LNCaP clone FGC (cell line): ENCODE measurements around the gene SLC39A7.

Experiments
- DNase-seq: peaks from one replicate; pipeline ENCODE4 v3.0.0-alpha.2; 2011; ENCODE audit warnings: low read depth
- H3K4me3 ChIP-seq: 2 replicates; pipeline ENCODE4 v1.5.1; 2011; ENCODE audit warnings: mild to moderate bottlenecking, low read depth, low read length, control low read depth
- TF ChIP-seq, protein P1 (sequence below): IDR thresholded peaks from 2 replicates; pipeline ENCODE4 v1.5.1; 2012; ENCODE audit warnings: mild to moderate bottlenecking; ENCODE audit not compliant: control insufficient read depth, insufficient read depth; ENCODE audit errors: extremely low read depth

The SLC39A7 gene

DNA sequence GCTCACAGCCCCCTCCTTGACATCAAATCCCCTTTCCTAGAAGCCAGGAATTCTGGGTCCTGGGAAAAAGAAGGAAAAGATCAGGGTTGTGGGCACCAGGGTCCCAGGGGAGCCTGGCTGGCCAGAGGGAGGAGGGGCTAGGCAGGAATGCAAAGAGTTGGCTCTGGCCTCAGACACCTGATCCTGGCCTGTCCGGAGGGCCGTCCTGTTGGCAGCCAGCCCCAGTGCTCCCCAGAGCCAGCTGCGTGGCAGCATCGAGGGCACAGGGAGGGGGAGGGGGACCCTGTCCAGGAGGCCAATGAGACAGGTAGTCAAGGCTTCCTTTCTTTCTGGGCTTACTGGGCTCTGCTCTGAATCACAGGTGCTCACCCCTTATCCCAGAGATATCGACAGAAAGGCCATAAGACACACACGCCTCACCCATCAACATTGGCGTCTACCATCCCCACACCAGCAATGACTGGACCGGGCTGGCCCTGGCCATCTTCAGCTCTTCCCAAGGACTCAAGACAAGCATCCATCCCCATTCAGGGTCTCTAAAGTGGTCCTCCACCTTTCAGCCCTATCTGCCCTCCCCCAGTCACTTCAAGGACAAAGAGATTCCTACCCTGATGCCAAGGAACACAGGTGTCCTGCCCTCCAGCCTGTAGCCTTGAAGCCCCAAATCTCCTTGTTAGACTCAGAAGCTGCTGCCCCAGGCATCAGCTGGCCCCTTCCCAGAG is 9.1 kb upstream of the SLC39A7 start:
- TF ChIP-seq, protein P1, sequence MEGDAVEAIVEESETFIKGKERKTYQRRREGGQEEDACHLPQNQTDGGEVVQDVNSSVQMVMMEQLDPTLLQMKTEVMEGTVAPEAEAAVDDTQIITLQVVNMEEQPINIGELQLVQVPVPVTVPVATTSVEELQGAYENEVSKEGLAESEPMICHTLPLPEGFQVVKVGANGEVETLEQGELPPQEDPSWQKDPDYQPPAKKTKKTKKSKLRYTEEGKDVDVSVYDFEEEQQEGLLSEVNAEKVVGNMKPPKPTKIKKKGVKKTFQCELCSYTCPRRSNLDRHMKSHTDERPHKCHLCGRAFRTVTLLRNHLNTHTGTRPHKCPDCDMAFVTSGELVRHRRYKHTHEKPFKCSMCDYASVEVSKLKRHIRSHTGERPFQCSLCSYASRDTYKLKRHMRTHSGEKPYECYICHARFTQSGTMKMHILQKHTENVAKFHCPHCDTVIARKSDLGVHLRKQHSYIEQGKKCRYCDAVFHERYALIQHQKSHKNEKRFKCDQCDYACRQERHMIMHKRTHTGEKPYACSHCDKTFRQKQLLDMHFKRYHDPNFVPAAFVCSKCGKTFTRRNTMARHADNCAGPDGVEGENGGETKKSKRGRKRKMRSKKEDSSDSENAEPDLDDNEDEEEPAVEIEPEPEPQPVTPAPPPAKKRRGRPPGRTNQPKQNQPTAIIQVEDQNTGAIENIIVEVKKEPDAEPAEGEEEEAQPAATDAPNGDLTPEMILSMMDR: no peak
- H3K4me3 ChIP-seq: no peak overlapping the region
- no peak for DNase-seq

DNA sequence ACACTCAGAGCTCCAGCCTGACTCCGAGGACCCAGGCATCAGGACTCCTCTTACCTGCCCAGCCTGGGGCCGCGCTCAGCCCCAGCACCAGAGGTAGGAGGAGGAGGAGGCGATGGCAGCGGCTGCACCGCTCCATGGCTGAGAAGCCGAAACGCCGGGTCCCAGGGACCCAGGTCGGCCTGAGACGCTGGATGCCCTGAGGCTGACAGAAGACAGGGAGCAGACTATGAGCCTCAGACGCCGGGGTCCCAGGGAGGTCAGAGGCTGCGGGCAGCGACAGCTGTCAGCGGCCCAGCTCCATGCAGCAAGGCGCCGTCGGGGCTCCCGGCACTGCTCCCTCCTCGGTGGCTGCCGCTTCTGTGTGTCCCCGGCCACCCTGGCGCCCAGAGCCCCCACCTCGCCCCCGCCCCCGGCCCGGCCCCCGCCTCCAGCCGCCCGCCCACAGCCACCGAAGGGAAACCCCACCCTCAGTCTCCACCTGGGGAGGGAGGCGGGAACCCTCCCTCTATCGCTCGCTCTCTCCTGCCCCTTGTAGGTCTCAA is 8.5 kb upstream of the SLC39A7 start, which contains the start of gene COL11A2:
Gene COL11A2 (minus strand): TSS at position 363 of the 542 bp plus-strand sequence. CDS start 227 bp downstream, at position 136.
- no peak within 1 kb of the TSS for H3K4me3 ChIP-seq
- DNase-seq: no peak
- TF ChIP-seq, protein P1: no peak

DNA sequence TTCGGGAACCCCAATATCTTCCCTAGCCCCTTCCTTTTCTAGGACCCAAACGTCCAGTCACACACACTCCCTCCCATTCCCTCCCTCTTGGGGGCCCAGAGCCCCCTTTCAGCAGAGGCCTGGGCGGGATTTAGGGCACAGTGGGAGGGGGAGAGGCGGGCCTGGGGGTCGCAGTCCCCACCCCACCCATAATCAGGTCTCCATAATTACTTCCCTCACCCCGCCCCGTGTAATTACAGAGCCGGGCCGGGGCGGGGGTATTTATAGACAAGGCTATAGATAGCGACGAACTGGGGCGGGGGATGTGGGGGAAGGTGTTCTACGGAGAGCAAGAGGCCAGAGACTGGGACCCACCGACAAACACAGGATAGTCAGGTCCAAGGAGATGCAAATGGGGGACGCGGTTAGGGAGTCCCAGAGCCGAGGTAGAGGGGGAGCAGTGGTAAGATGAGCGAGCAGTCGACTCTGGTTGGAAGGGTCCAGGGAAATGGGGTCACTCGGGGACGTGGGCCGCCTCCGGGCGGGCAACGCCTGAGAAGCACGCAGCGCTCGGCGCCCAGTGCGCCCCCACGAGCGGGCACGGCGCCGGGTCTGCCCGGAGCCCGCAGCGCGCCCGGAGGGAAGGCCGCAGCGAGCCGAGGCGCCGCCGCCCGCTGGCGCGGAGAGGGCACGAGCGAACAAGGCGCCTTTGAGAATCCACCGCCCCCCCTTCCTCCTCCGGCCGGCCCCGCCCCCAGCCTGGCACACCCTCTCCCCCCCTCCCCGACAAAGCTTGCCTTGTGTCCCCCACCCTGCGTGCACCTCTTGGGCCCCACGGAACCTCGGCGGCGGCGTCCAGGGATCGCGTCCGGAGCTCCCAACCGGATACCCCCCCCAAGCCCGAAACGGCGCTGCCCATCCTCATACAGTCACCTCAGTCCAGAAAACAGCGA is 7.7 kb upstream of the SLC39A7 start:
- no peak for DNase-seq
- H3K4me3 ChIP-seq: no peak overlapping the region
- TF ChIP-seq, protein P1: no peak

DNA sequence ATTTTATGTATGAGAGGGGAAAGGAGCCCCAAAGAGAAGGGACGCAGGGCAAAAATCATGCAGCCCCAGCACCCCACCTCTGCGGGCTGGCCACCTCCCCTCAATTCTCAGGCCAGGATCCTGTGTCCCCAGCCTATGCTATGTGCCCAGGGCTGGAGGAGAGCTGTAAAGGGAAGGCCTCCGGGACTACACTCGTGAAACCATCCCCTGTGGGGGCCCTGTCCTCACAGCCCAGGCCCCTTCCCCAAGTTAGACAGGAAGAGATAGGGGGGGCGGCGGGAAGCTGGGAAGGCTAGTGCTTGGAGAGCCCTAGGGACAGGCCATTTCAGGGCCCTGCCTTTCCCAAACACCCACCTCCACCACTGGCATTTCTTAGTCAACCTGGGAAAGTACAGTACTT is 7.0 kb upstream of the SLC39A7 start:
- no peak for DNase-seq
- H3K4me3 ChIP-seq: no peak overlapping the region
- TF ChIP-seq, protein P1: no peak

DNA sequence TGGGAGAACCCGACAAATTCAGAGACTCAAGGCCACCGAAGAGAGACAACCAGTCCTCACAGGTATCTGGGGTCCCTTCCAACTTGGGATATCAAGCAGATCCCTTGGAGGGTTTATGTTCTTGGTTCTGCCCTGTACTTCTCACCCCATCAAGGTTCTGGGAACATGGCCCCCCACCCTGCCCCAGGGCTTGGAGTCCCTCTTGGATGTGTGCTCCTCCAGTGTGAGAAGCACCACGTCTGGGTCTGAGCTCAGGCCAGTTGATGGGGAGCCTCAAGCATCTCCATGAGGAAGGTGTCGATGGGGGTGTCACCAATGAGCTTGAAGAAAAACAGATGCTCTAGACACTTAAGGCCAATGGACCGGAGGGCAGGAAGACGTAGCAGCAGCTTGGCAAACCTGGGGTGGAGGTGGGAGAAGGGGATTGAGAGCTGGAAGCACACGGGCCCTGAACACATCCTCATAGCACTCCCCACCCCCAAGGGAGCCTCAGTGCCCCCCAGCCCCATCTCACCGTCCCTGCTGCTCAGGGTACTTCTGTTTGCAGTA is 6.2 kb upstream of the SLC39A7 start:
- TF ChIP-seq, protein P1: no peak
- no peak overlapping the region for H3K4me3 ChIP-seq
- no peak for DNase-seq

DNA sequence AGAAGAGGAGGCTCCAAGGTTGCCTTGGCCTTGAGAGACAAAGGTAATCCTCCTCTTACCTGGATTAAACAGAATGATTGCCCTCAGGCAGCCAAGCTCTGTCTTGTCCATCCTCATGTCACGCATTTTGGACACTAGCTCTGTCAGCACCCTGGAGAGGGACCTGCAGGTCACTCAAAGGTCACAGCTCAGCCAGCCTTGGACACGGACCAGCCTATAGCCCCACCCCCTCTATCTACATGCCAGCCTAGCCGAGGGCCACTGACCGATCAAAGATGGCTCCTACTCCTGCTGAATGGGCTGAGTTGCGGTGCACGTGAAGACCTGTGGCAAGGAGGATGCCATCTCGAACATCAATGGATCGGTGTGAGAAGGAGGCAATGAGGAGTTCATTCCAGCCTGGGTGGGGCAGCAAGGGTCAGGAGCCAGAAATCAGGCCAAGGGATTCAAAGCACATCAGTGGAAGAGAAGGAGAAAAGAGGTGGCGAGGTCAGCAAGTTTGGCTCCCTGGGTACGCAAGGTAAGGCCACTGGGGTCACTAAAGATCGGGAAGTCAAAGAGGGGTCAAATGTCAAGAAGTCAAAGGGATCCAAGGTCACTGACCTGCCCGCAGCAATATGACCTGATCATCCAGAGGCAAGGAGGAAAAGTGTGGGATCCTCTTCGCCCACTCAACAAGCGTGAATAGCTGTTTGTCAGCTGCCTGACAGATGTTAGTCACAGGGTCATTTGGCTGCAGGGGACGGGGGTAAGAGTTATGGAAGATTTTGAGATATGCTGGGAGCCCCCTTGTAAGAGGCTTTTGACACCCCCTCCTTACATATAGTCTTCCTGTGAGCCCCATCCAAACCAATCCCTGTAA is 5.1 kb upstream of the SLC39A7 start:
- DNase-seq: no peak
- no peak overlapping the region for H3K4me3 ChIP-seq
- TF ChIP-seq, protein P1: no peak
